Activated CD8-positive, alpha-beta memory T cell treated with anti-CD3 and anti-CD28 coated beads, Interleukin-2, amount 50 U/mL, for 1 hour (primary cell): ENCODE measurements around the gene TRIP10.

ENCODE experiments used
- DNase-seq: peaks from one replicate; pipeline ENCODE4 v3.0.0-alpha.2; 2020; ENCODE audit errors: extremely low read depth

TRIP10 gene

DNA sequence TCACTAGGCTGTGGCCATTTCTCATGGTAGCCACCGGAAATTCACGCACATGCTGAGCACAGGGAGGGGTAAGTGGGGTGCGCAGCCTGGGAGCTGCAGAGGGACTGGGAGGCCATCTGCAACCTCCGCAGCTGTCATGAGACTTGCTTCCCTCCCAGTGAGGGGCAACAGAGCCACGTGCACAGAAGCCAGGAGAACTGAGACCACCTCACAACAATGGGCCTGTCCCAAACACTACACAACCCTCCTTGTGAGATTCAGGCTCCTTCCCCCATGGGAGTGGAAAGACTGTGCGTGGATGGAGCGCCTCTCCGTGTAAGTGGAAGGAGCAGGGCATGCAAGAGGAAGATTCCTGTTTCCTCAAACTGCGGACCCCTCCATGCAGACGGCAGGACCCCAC is 27.9 kb upstream of the TRIP10 start:
- DNase-seq = no peak

DNA sequence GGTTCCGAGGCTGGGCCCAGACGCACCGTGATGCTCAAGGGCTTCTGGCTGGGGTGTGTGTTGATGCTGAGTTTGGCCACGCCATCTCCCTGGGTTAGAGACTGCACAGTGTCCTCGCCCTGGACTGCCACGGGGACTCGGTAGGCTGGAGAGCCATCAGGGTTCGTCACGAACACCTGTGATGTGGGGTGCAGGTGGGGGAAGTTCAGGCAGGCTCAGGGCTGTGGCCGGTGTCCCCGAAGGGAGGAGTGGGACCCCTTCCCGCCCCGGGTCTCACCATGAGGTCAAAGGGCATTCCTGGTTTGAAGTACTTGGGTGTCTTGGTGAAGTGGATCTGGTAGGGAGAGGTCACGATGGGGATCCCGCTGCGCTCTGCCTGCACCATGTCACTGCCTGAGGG is 27.2 kb upstream of the TRIP10 start:
- no peak for DNase-seq

DNA sequence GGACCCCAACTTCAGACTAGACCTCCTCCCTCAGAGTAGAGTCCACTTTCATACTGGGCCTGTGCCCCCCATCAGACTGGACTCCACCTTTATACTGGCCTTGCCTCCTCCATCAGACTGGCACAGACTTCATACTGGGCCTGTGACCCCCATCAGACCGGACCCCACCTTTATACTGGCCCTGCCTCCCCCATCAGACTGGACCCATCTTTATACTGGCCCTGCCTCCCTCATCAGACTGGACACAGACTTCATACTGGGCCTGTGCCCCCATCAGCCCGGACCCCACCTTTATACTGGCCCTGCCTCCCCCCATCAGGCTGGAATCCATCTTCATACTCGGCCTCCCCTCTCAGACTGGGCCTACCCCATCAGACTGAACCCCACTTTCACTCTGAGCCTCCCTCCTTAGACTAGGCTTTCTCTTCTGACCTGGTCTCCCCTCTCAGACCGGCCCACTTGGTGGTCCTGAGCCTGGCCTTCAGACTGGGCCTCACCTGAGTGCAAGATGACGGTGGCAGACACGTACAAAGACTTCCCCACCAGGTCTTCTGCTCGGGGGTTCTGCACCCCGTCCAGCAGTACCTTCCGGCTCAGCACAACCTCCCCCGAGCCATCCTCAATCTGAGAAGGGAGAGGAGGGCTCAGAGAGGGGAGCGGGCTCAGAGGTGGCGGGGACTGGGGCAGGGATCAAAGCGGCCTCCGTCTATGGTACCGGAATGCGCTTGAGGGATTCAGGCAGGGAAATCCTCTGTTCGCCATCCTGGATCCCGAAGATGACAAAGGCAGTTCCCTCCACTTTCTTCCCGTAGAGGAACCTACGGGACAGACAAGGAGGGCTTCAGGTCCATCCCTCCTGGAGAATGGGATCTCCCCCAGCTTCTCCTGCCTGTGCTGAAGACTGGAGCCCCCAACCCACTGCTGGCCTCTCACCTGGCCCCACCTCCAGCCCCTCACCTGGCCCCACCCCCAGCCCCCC is 26.5 kb upstream of the TRIP10 start:
- no peak for DNase-seq

DNA sequence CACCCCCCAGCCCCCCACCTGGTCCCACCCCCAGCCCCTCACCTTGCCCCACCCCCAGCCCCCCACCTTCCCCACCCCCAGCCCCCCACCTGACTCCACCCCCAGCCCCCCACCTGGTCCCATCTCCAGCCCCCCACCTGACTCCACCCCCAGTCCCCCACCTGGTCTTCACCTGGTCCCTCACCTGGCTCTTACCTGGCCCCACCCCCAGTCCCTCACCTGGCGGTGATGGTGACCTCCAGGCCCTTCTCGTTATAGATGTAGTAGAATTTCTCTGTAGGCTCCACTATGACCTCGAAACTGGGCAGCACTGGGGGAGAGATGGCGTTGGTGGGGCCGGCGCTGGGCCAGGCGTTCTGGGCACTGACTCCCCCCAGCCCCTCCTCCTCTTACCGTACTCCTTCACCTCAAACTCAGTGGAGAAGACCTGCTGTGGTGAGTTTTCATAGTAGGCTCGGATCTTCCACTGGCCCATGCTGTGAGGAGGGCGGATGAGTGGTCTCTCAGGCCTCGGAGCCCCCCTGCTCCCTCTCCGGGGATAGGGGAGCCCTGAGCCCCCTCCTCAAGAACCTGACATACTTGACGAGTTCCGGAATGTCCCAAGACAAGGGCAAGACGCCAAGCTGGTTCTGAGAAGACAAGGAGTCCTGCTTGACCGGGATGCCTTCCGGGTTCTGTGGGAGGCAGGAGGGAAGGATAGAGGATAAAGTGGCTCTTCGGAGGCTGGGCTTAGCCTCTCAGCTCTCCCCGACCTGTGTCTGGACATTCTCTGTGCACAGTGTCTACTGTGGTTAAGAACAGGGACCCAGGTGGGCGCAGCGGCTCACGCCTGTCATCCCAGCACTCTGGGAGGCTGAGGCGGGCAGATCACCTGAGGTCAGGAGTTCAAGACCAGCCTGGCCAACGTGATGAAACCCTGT is 25.4 kb upstream of the TRIP10 start:
- DNase-seq = no peak

DNA sequence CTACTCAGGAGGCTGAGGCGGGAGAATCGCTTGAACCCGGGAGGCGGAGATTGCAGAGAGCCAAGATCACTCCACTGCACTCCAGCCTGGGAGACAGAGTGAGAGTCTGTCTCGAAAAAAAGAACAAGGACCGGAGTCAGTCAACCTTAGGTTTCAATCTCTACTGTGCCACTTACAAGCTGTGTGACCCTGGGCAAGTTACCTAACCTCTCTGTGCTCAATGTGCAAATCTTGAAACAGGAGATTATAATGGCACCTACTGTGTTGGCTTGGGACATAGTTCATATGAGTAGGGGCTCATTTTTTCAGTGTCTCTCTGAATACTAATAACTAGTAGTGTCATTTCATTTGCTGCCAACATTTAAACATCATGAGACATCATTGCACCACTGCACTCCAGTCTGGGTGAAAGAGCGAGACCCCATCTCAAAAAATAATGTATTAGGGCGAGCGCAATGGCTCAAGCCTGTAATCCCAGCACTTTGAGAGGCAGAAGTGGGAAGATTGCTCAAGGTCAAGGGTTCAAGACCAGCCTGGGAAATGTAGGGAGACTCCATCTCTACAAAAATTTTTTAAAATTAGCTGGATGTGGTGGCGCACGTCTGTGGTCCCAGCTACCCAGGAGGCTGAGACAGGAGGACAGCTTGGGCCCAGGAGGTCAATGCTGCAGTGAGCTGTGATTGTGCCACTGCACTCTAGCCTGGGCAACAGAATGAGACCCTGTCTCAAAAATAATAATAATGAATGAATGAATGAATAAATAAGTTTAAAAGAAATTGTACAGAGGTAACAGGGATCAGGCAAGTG is 24.5 kb upstream of the TRIP10 start:
- no peak for DNase-seq

DNA sequence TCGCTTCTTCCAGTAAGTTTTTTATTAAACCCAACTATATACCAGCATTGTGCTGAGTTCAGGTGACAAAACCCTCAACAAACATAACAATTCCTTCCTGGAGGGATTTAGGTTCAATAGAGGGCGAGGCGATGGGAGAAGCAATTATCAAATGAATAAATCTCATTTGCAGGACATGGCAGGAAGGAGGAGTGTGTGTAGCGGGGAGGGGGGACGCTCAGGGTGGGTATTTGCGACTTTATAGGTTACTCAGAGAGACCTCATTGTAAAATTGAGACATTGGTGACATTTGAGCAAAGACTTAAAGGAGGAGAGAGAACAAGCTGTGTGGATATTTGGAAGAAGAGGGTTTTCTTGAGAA is 22.9 kb upstream of the TRIP10 start:
- DNase-seq = no peak

DNA sequence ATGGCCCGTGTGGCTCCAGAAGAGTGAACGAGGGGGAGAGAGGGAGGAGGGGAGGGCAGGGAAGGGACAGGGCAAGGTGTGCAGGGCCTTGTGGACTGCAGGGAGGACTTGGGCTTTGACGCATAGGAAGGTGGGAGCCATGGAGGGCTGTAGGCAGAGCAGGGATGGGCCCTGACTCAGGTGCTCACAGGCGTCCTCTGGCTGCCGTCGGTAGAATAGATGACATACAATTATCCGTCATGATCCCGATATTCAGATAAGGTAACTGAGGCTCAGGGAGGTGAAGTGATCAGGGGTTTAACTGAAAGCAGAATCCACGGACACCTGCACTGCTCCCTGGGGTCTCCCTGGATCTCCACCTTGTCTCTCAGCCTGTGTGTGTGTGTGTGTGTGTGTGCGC is 22.4 kb upstream of the TRIP10 start:
- no peak for DNase-seq

DNA sequence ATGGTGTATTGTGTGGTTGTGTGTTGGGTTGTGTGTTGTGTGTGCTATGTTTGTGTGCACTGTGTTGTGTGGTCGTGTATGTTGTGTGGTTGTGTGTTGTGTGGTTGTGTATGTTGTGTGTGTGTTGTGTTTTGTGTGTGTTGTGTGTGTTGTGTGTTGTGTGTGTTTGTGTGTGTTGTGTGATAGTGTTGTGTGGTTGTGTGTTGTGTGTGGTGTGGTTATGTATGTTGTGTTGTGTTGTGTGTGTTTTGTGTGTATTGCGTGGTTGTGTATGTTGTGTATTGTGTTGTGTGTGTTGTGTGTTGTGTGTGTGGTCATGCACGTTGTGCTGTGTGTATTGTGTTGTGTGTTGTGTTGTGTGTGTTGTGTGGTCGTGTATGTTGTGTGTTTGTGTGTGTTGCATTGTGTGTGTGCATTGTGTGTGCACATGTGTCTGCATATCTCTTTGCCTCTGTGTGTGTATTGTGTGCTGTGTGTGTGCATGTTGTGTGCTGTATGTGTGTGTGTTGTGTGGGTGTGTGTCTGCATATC is 22.0 kb upstream of the TRIP10 start:
- DNase-seq = no peak

DNA sequence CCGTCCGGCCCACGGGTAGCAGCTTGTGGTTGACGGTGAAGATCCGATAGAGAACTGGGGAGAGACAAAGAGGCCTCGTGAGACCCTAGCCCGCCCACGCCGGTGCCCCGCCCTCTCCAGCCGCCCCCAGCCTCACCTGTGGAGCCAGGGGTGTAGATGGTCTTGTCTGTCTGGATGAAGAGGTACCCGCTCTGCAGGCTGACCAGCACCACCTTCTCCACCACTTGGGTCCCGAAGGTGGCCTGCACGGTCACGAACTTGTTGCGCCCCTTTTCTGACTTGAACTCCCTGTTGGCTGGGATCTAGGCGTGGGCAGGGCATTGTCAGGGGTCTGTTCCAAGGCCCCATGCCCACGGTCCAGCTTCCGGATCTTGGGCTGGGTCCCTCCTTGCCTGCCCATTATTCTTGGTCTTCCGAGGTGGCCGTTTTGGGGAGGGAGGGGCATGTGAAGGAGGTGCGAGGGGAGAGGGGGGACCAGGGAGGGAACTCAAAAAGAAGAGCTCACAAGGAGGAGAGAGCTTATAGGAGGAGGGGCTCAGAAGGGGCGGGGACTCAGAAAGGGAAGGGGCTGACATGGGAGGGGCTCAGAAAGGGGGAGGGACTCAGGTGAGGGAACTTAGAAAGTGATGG is 21.3 kb upstream of the TRIP10 start:
- DNase-seq = no peak

DNA sequence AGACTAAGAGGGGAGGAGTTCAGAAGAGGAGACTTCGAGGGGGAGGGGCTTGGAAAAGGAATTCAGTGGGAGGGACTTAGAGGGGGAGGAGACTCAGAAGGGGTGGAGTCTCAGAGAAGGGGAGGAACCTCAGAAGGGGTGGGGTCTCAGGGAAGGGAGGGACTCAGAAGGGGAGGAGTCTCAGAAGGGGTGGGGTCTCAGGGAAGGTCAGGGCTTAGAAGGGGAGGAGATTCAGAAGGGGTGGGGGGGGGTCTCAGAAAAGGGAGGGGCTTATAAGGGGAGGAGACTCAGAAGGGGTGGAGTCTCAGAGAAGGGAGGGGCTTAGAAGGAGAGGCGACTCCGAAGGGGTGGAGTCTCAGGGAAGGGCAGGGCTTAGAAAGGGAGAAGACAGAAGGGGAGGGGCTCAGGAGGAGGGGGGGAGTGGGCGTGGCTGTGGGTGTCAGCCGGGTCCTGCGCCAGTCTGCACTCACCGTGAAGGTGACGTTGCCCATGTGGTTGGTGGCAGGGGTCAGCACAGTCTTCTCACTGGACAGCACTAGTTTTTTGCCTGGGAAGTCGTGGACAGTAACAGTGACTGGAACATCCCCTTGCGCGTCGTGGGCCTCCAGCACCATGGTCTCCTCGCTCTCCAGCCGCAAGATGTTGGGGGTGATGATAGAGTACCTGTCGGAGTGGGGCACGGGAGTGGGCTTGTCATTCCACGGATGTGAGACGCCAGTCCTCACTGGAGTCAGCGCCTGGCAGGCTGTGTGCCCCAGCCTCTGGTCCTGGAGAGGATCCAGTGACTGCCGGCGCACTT is 20.5 kb upstream of the TRIP10 start:
- DNase-seq = no peak

DNA sequence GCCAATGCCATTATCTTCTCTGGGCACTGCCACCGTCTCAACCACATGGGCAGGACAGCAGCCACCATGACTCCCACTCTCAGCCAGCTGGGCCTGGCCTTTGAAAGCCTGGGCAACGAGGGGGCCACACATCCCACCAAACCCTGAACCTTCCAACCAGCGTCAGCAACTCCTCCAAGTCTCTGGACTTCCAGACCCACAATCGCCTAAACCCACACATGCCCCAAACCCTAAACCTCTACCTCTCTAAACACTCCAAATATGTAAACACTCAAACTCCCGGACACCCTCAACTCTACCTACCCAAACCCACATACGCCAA is 20.0 kb upstream of the TRIP10 start:
- no peak for DNase-seq

DNA sequence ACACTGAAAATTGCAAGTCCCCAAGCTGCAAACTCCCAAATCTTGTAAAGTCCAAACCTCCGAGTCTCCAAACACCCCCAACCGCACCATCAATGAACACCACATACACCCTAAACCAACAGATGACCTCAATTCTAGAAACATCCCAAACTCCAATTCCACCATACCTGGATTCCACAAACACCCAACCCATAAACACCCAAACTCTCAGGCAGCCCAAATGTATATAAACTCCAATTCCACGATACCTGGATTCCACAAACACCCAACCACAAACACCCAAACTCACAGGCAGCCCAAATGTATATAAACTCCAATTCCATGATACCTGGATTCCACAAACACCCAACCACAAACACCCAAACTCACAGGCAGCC is 19.5 kb upstream of the TRIP10 start:
- DNase-seq = no peak

DNA sequence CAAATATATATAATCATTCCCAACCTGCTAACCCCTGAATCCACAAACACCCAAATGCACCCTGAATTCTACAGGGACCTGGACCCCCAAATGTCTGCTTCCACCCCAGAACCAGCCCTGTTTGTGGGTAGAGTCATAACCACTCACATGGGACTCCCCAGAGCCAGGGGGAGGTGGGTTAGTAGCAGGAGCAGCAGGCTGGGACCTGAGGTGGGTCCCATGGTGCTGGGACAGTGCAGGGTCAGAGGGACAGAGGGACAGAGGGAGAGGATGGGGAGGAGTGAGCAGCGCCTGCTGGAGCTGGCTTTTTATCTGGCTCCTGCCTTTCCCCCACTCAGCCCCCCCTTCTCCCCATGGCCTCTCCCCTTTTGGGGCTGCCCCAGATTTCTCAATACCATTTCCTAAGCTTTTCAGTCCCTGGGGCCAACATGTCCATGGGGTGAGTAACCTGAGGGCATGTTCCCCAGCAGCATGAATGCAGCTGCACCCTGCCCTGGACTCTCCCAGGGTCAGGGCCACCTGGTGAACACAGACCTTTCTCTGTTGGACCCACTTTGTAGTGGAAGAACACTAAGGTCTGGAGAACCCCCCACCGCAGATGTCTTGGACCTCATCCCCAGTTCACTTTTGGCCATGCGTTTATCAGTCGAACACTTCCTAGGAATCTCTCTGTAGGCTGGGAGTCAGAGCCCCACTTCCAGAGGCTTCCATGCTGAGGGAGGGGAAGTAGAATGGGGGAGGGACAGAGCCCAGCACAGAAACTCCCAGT is 18.9 kb upstream of the TRIP10 start, which contains the start of gene C3:
C3 (minus strand) TSS at position 282 of the 769 bp plus-strand sequence; CDS start at position 221, 61 bp downstream.
- no peak for DNase-seq

DNA sequence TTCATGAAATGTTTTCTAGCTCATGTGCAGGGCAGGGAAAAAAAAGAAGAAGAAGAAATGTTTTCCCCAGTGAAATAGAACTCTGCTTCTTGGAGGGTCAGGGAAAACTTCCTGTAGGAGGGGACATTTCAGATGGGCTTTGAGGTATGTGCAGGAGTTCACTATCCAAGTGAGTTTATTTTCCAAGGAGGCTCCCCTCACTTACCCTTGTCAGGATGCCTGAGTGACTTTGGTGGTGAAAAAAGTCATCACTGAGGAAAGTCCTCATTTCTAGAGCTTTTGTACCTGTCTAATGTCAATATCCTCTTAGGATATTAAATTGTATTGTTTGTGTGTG is 18.4 kb upstream of the TRIP10 start:
- no peak for DNase-seq

DNA sequence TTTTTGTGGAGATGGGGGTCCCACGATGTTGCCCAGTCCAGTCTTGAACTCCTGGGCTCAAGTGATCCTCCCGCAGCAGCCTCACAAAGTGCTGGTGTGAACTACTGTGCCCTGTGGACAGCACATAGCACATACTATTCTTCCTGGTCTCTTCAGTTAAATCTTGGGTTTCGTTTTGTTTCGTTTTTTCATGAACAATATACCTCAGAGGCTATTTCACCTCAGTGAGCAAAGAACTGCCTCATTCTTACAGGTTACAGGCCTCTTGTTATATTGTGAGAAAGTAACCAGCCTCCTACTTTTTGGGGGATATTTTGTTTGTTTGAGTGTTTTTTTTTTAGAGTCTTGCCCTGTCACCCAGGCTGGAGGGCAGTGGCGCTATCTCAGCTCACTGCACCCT is 17.7 kb upstream of the TRIP10 start:
- DNase-seq = no peak

DNA sequence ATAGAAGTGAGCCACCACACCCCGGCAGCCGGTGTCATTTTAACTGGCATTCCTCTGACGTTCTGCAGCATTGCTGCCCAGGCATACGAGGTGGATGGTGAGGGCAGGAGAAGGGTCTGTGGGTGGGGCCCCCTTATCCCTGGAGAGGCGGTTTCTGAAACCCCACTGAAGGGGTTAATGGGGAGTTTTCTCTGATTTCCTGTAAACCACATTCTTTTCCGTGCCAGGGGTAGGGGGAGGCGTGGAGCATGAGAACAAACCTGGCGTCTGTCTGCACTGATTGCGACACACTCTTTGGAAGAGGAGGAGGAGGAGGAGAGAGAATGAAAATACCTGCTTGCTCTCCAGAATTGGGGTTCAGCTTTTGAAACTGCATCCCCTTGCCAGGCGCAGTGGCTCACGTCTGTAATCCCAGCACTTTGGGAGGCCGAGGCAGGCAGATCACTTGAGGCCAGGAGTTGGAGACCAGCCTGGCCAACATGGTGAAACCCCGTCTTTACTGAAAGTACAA is 16.3 kb upstream of the TRIP10 start:
- no peak for DNase-seq

DNA sequence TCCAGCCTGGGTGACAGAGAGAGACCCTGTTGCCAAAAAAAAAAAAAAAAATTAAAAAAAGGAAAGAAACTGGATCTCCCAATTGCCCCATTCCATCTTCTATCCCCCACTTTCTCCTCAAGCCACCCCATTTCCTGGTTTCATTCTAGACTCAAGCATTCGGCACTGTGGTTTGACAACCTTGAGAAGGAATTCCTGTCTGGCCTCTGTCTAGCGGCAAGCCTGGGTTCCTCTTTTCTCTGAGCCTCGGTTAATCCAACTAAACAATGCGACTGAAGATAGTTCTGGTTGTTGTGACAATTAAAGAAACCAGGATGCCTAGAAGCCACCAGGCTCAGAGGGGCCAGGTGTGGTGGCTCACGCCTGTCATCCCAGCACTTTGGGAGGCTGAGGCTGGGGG is 15.7 kb upstream of the TRIP10 start:
- DNase-seq = no peak

DNA sequence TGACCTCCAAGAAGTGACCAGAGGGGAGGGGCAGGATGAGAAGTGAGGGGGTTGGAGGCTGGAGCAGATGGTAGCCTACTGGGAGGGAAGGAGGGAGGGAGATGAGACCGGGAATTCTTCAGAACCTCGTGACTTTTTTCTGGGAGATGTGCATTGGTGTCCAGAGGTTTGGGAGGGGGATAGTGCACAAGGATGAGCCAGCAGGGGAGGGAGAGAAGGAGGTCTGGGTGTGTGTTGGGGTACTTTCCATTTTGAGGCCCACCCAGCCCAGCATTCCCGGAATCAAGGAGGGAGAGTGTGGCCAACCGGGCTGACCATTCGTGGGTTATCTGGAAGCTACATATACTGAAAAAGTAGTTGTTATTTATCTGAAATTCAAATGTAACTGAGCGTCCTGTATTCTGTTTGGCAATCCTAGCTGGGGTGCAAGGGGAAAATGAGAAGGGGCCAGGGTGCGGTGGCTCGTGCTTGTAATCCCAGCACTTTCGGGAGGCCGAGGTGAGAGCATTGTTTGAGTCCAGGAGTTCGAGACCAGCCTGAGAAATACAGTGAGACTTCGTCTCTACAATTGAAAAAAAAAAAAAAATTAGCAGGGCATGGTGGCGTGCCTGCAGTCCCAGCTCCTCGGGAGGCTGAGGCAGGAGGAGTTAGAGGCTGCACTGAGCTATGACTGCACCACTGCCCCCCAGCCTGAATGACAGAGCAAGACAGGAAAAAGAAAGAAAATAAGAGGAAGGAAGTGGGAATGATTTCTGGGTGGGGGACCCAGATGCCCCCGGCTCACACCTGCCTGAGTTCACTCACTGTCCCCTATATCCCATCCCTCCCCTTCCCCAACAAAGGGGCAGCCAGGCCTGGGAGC is 14.6 kb upstream of the TRIP10 start:
- DNase-seq = no peak
